ENCODE results near the gene NTN4. TPM values are rescaled to one million over a fixed set of nuclear protein-coding genes. Genes with fewer than 3 reads are reported as not detected.
A peak's percentile ranks its signal among the peaks of the same experiment; 100 is the strongest.

NTN4 gene
- total RNA-seq, 1 donor from 2014 or later: 336 TPM

GRCh38 chr12:95836185-95836609, 45.6 kb upstream of the NTN4 start:
- no peak overlapping the region for H3K27ac Mint-ChIP-seq (ENCODE audit: unreplicated experiment)
- H3K4me3 Mint-ChIP-seq (ENCODE audit: unreplicated experiment): no peak overlapping the region
- no peak for TF ChIP-seq CTCF (IDR thresholded peaks at IDR 0.05)
- H3K36me3 Mint-ChIP-seq (ENCODE audit: low read depth): no peaks in the 10 kb centered on the region
- H3K4me1 Mint-ChIP-seq (ENCODE audit: low read depth): peaks cover 5% of the 10 kb centered on the region
- no peak for DNase-seq (ENCODE audit: low spot score)
- no peaks in the 10 kb centered on the region for H3K9me3 Mint-ChIP-seq (ENCODE audit: low read depth)
- peaks cover 16% of the 10 kb centered on the region for H3K27me3 Mint-ChIP-seq (ENCODE audit: low read depth)

GRCh38 chr12:95834572-95834971, 44.0 kb upstream of the NTN4 start:
- Mint-ChIP-seq H3K27ac (ENCODE audit: unreplicated experiment) (no peak overlapping the region), H3K4me3 (ENCODE audit: unreplicated experiment) (no peak overlapping the region), H3K4me1 (ENCODE audit: low read depth) (peaks cover 5% of the 10 kb centered on the region), H3K9me3 (ENCODE audit: low read depth) (no peaks in the 10 kb centered on the region), H3K36me3 (ENCODE audit: low read depth) (no peaks in the 10 kb centered on the region), H3K27me3 (ENCODE audit: low read depth) (peaks cover 25% of the 10 kb centered on the region)
- no peak for TF ChIP-seq CTCF (IDR thresholded peaks at IDR 0.05)
- no peak for DNase-seq (ENCODE audit: low spot score)

GRCh38 chr12:95830335-95831089, 39.9 kb upstream of the NTN4 start:
- no peaks in the 10 kb centered on the region for H3K36me3 Mint-ChIP-seq (ENCODE audit: low read depth)
- peaks cover 17% of the 10 kb centered on the region for H3K27me3 Mint-ChIP-seq (ENCODE audit: low read depth)
- no peaks in the 10 kb centered on the region for H3K9me3 Mint-ChIP-seq (ENCODE audit: low read depth)
- DNase-seq (ENCODE audit: low spot score): no peak
- TF ChIP-seq CTCF (IDR thresholded peaks at IDR 0.05): no peak
- peaks cover 8% of the 10 kb centered on the region for H3K4me1 Mint-ChIP-seq (ENCODE audit: low read depth)
- H3K4me3 Mint-ChIP-seq (ENCODE audit: unreplicated experiment): no peak overlapping the region
- H3K27ac Mint-ChIP-seq (ENCODE audit: unreplicated experiment): no peak overlapping the region

GRCh38 chr12:95829395-95829794, 38.8 kb upstream of the NTN4 start:
- H3K36me3 Mint-ChIP-seq (ENCODE audit: low read depth): no peaks in the 10 kb centered on the region
- H3K27me3 Mint-ChIP-seq (ENCODE audit: low read depth): peaks cover 15% of the 10 kb centered on the region
- no peak overlapping the region for H3K4me3 Mint-ChIP-seq (ENCODE audit: unreplicated experiment)
- H3K27ac Mint-ChIP-seq (ENCODE audit: unreplicated experiment): no peak overlapping the region
- peaks cover 8% of the 10 kb centered on the region for H3K4me1 Mint-ChIP-seq (ENCODE audit: low read depth)
- TF ChIP-seq CTCF (IDR thresholded peaks at IDR 0.05): no peak
- DNase-seq (ENCODE audit: low spot score): no peak
- H3K9me3 Mint-ChIP-seq (ENCODE audit: low read depth): no peaks in the 10 kb centered on the region

GRCh38 chr12:95820096-95820703, 29.6 kb upstream of the NTN4 start:
- peaks cover 10% of the 10 kb centered on the region for H3K27me3 Mint-ChIP-seq (ENCODE audit: low read depth)
- no peak overlapping the region for H3K27ac Mint-ChIP-seq (ENCODE audit: unreplicated experiment)
- no peak overlapping the region for H3K4me3 Mint-ChIP-seq (ENCODE audit: unreplicated experiment)
- no peak for DNase-seq (ENCODE audit: low spot score)
- H3K9me3 Mint-ChIP-seq (ENCODE audit: low read depth): no peaks in the 10 kb centered on the region
- H3K36me3 Mint-ChIP-seq (ENCODE audit: low read depth): no peaks in the 10 kb centered on the region
- peak; percentile 84 for TF ChIP-seq CTCF (IDR thresholded peaks at IDR 0.05)
- peaks cover 5% of the 10 kb centered on the region for H3K4me1 Mint-ChIP-seq (ENCODE audit: low read depth)
